GM13976 (cell line): ENCODE measurements around the gene ENAH.

Source experiments
- DNase-seq: peaks from one replicate; pipeline ENCODE4 v3.0.0; 2012; ENCODE audit warnings: low spot score
- in situ Hi-C: fragments of 300-500 bp; cut with MboI; formaldehyde crosslinking; loops from one replicate; pipeline ENCODE4 v1.12.0; 2022; ENCODE audit warnings: low sequenced_read_pairs, mixed read lengths, inconsistent platforms; ENCODE audit not compliant: unreplicated experiment
- TF ChIP-seq, protein P1 (sequence below): IDR thresholded peaks from 2 replicates; pipeline ENCODE4 v1.5.1; 2012; ENCODE audit warnings: borderline replicate concordance, mild to moderate bottlenecking; ENCODE audit not compliant: insufficient read depth; ENCODE audit errors: extremely low read depth, missing control alignments, control extremely low read depth

ENAH gene

DNA sequence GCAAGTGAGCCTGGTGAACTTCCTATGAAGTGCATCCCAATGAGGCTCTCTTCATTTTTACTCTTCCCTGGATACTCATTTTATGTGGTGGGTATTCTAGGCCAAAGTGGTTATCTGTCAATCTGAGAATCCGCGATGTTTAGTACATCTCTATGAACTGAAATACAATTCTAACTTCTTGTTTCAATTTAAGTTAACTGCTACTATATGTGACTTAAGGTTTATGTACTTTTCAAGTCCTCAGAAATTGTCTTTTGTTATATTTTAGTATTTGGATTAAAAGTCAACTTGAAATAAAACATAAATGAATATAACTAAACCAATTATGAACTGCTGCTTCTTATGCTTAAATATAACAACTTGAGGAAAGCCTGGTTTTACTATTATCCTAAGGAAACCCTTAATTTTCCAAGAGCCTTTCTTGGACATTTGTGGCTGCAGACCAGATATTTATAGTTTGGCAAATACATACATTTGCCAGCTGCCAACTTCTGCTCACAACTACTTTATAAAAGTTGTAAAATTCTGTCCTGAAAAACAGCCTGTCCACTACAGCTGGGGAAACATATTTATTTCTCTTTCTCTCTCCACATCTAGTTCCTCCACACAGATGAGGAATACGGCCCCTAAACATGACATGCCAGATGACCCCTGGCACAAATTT lies 60.4 kb downstream of the ENAH start:
- TF ChIP-seq, protein P1, sequence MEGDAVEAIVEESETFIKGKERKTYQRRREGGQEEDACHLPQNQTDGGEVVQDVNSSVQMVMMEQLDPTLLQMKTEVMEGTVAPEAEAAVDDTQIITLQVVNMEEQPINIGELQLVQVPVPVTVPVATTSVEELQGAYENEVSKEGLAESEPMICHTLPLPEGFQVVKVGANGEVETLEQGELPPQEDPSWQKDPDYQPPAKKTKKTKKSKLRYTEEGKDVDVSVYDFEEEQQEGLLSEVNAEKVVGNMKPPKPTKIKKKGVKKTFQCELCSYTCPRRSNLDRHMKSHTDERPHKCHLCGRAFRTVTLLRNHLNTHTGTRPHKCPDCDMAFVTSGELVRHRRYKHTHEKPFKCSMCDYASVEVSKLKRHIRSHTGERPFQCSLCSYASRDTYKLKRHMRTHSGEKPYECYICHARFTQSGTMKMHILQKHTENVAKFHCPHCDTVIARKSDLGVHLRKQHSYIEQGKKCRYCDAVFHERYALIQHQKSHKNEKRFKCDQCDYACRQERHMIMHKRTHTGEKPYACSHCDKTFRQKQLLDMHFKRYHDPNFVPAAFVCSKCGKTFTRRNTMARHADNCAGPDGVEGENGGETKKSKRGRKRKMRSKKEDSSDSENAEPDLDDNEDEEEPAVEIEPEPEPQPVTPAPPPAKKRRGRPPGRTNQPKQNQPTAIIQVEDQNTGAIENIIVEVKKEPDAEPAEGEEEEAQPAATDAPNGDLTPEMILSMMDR = no peak
- DNase-seq = no peak
- in situ Hi-C loops = no loop called here

DNA sequence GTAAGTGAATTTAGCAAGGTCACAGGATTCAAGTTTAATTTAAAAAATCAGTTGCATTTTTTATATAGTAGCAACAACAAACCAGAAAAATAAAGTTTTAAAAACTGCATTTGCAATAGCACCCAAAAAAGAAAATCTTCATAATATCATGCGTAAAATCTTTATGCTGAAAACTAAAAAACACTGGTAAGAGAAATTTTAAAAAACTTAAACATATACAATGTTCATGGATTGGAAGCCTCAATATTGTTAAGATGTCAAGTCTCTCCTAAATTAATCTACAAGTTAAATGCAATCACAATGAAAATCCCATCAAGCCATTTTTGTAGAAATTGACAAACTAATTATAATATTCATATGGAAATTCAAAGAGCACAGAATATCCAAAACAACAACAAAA lies 65.6 kb downstream of the ENAH start:
- TF ChIP-seq, protein P1 = no peak
- in situ Hi-C loops = no loop called here
- DNase-seq = no peak

DNA sequence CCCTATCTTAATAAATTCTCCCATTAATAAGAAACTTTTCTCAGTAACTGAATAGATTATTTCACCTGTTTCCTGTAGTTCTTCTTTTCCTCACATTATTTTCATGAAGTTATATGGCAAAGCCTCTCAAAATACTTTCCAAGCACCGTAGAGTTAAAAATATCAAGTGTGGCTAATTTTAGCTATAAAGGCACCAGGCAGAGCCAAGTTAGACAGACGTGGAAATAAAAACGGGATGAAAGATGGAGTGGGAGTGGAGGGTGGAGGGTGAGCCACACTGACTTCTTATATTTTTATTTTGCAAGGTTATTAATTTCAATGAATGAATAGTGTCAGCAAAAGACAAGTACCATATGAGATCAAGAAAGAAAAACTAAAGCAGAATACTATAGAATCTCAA lies 71.7 kb downstream of the ENAH start:
- in situ Hi-C loops = no loop called here

DNA sequence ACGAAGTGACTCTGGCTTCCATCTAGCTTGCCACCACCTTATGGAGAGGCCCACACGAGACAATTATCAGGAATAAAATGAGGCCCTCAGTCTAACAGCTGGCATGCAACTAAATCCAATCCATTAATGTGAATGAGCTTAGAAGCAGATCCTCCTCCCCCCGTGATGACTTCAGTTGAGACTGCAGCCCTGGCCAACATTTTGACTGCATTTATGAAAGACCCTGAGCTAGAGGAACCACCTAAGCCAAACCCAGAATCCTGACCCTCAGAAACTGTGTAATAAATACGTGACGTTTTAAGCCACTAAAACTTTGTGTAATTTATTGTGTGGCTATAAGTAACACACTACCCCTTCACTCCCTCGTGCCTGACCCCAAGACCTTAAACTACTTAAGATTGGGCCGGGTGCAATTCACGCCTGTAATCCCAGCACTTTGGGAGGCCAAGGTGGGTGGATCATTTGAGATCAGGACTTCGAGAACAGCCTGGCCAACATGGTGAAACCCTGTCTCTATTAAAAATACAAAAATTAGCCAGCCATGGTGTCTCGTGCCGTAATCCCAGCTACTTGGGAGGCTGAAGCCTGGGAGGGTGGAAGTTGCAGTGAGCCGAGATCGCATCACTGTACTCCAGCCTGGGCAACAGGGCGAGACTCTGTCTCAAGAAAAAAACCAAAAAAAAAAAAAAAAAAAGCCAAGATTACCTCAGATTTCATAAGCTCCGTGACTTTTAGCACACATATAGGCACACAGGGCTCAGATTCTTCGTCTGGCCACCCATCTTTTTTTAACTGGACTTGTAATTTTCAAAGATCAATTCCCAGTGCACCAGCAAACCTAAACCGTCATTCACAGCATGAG lies 72.5 kb downstream of the ENAH start:
- TF ChIP-seq, protein P1 = no peak
- in situ Hi-C loops = no loop called here
- no peak for DNase-seq

More for the DNA sequence above, 71.7 kb downstream of the ENAH start:
- DNase-seq = no peak
- TF ChIP-seq, protein P1 = no peak

DNA sequence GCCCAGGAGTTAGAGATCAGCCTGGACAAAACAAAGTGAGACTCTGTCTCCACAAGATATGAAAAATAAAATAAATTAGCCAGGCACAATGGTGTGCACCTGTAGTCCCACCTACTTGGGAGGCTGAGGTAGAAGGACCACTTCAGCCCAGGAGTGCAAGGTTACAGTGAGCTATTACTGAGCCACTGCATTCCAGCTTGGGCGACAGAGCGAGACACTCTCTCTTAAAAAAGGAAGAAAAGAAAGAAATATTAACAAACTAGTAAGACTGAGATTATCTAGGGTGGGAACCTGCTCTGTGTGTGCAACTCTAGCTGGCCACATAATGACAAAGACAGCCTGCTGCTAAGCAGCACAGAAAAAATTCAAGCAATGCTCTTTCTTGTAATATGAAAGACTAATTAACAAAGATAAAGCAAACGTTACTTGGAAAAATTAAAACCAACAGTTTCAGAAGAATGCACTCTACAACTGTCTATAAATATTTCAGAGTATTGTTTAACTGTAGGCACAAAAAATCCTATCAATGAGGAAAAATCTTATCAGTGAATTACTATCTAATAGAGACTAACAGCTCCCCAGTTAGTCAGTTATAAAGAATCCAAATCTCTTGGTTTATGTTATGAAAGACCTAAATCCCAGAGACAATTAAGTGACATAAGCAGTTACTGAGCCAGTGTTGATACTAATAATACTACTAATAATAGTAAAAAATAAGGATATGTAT lies 74.5 kb downstream of the ENAH start:
- DNase-seq = no peak
- in situ Hi-C loops = no loop called here
- TF ChIP-seq, protein P1 = no peak

DNA sequence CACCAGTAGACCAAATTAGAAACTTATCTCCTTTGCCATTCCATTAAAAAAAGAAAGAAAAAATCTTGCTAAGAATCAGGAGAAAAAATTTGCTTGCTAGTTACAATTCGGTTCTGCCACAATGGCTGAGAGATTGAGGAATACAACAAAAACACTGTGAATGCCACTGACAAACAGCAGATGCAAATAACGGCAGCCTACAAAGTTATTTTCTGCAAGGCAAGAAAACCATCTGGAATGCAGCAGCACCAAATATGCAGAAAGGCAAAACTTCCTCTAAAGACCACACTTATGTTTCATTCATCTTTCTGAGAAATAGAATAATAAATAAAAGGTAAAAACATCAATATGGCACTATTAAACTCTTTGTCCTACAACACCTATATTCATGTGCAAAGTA lies 75.7 kb downstream of the ENAH start:
- in situ Hi-C loops = no loop called here
- DNase-seq = no peak

More for the DNA sequence above, 75.7 kb downstream of the ENAH start:
- TF ChIP-seq, protein P1 = no peak
